KMS-11 (cell line): Measurements from ENCODE around the gene SERPINB6.

Experiments
- H2AFZ ChIP-seq: fragments of 200-600 bp; sonication (generic); 2 replicates; pipeline ENCODE4 v1.6.1; 2016; ENCODE audit warnings: antibody characterized with exemption, mixed run types, low read depth
- H3K27ac ChIP-seq: fragments of 200-600 bp; sonication (generic); 2 replicates; pipeline ENCODE4 v1.6.1; 2016; ENCODE audit warnings: mild to moderate bottlenecking, mixed run types
- H3K27me3 ChIP-seq: fragments of 200-600 bp; sonication (generic); 2 replicates; pipeline ENCODE4 v1.6.1; 2017; ENCODE audit warnings: mild to moderate bottlenecking, low read depth, mixed run types, moderate library complexity; ENCODE audit not compliant: insufficient read depth
- H3K36me3 ChIP-seq: fragments of 200-600 bp; sonication (generic); 2 replicates; pipeline ENCODE4 v1.6.1; 2017; ENCODE audit warnings: mild to moderate bottlenecking, mixed run types; ENCODE audit not compliant: insufficient read depth
- H3K4me1 ChIP-seq: fragments of 200-600 bp; sonication (generic); 2 replicates; pipeline ENCODE4 v1.6.1; 2016; ENCODE audit warnings: mild to moderate bottlenecking, low read depth, mixed run types; ENCODE audit not compliant: poor library complexity, severe bottlenecking
- H3K4me2 ChIP-seq: fragments of 200-600 bp; sonication (generic); 2 replicates; pipeline ENCODE4 v1.7.0; 2016; ENCODE audit warnings: mild to moderate bottlenecking, mixed run types
- H3K4me3 ChIP-seq: fragments of 200-600 bp; sonication (generic); IDR thresholded peaks from 2 replicates; pipeline ENCODE4 v1.6.1; 2017; ENCODE audit warnings: low read depth, low read length, mixed read lengths; ENCODE audit not compliant: insufficient read depth
- H3K79me2 ChIP-seq: fragments of 200-600 bp; sonication (generic); 2 replicates; pipeline ENCODE4 v1.6.1; 2016; ENCODE audit warnings: low read depth, mixed run types; ENCODE audit not compliant: insufficient read depth
- H3K9ac ChIP-seq: fragments of 200-600 bp; sonication (generic); 2 replicates; pipeline ENCODE4 v1.6.1; 2016; ENCODE audit warnings: mild to moderate bottlenecking, mixed run types
- H4K20me1 ChIP-seq: fragments of 200-600 bp; sonication (generic); 2 replicates; pipeline ENCODE4 v1.6.1; 2016; ENCODE audit warnings: mild to moderate bottlenecking, mixed run types; ENCODE audit not compliant: insufficient read depth
- TF ChIP-seq, protein P1 (sequence below): fragments of 200-600 bp; sonication (generic); conservative IDR thresholded peaks from 2 replicates; pipeline ENCODE4 v1.6.1; 2017; ENCODE audit warnings: low read depth, mild to moderate bottlenecking, antibody characterized with exemption, low read length, moderate library complexity, mixed read lengths

SERPINB6 gene

DNA sequence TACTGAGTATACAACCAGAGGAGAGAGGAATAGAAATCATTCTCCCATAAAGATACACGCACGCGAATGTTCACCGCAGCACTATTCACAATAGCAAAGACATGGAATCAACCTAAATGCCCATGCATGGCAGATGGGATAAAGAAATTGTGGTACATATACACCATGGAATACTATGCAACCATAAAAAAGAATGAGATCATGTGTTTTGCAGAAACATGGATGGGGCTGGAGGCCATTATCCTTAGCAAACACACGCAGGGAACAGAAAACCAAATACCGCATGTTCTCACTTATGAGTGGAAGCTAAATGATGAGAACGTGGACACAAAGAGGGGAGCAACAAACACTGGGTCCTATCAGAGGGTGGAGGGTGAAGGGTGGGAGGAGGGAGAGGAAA, 3.4 kb downstream of the SERPINB6 start:
- Histone ChIP-seq H3K4me2 (no peak overlapping the region), H2AFZ (no peak overlapping the region), H3K79me2 (no peaks in the 10 kb centered on the region), H3K4me1 (no peaks in the 10 kb centered on the region), H3K27me3 (no peaks in the 10 kb centered on the region), H3K36me3 (no peaks in the 10 kb centered on the region), H3K4me3 (no peak overlapping the region), H3K27ac (no peak overlapping the region), H3K9ac (no peak overlapping the region), H4K20me1 (no peaks in the 10 kb centered on the region)
- TF ChIP-seq, protein P1, sequence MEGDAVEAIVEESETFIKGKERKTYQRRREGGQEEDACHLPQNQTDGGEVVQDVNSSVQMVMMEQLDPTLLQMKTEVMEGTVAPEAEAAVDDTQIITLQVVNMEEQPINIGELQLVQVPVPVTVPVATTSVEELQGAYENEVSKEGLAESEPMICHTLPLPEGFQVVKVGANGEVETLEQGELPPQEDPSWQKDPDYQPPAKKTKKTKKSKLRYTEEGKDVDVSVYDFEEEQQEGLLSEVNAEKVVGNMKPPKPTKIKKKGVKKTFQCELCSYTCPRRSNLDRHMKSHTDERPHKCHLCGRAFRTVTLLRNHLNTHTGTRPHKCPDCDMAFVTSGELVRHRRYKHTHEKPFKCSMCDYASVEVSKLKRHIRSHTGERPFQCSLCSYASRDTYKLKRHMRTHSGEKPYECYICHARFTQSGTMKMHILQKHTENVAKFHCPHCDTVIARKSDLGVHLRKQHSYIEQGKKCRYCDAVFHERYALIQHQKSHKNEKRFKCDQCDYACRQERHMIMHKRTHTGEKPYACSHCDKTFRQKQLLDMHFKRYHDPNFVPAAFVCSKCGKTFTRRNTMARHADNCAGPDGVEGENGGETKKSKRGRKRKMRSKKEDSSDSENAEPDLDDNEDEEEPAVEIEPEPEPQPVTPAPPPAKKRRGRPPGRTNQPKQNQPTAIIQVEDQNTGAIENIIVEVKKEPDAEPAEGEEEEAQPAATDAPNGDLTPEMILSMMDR, result no peak

DNA sequence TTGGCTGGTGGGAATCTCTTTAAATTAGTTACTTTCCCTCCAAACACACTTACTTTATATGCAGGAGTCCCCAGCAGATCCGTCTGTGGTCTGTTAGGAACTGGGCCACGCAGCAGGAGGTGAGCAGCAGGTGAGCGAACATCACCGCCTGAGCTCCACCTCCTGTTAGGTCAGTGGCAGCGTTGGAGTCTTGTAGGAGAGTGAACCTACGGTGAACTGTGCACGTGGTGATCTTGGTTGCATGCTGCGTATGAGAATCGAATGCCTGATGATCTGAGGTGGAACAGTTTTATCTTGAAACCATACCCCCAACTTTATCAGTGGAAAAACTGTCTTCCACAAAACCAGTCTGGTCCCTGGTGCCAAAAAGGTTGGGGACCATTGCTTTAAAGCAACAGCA, 5.0 kb downstream of the SERPINB6 start:
- H3K4me1 ChIP-seq, result no peaks in the 10 kb centered on the region
- H3K9ac ChIP-seq, result no peak overlapping the region
- H3K79me2 ChIP-seq, result no peaks in the 10 kb centered on the region
- H3K27me3 ChIP-seq, result no peaks in the 10 kb centered on the region
- H2AFZ ChIP-seq, result no peak overlapping the region
- TF ChIP-seq, protein P1, result no peak
- no peak overlapping the region for H3K27ac ChIP-seq
- no peak overlapping the region for H3K4me2 ChIP-seq
- H3K4me3 ChIP-seq, result no peak overlapping the region
- no peaks in the 10 kb centered on the region for H4K20me1 ChIP-seq
- H3K36me3 ChIP-seq, result no peaks in the 10 kb centered on the region

DNA sequence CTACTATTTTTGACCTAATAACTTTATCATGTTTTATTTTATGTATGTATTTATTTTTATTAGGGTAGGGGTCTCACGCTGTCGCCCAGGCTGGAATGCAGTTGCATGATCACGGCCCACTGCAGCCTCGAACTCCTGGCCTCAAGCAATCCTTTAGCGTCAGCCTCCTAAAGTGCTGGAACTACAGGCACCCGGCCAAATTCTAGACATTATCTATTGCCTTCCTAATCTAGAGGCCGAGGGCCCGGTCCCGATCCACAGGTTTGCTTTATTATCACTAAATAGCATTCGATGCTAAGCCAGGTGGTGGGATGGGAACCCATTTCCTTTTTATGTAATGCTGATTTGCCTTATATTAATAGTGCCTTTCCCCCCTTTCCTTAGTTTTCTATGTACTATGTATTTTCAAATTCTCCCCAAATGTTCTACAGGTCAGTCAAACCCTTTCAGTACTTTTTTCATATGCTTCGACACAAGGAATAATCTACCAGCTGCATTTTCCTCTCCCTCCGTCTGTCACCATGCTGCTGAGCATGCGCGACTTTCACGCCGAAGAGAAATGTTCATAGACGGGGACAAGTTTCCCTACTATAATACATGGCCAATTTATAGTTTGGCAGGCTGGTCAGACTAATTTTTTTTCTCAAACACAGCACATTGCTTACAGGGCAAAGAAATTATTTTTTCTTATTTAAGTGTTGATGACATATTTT, 6.4 kb downstream of the SERPINB6 start:
- H3K27ac ChIP-seq, result no peak overlapping the region
- H3K9ac ChIP-seq, result no peak overlapping the region
- H3K36me3 ChIP-seq, result no peaks in the 10 kb centered on the region
- H2AFZ ChIP-seq, result no peak overlapping the region
- no peaks in the 10 kb centered on the region for H4K20me1 ChIP-seq
- no peaks in the 10 kb centered on the region for H3K27me3 ChIP-seq
- no peak overlapping the region for H3K4me2 ChIP-seq
- no peaks in the 10 kb centered on the region for H3K79me2 ChIP-seq
- no peaks in the 10 kb centered on the region for H3K4me1 ChIP-seq
- TF ChIP-seq, protein P1, result no peak
- H3K4me3 ChIP-seq, result no peak overlapping the region

DNA sequence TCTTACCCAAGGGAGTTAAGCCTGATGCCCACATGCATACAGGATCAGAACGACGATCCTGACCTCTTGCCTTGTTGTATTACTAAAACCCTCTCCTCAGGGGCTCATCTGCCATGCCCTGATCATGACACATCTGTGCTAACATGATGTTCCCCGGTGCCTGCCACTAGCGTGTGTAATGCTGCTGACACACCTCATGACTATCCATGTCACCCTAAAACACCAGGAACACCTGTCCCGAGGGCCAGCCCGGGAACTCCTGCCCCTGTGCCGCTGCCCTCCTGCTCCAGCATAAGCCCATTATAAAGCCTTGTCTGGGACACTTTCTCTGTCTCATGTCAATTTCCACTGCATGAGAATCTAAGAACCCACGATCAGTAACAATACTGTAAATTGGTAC, 7.6 kb downstream of the SERPINB6 start:
- no peaks in the 10 kb centered on the region for H3K79me2 ChIP-seq
- no peak overlapping the region for H3K4me2 ChIP-seq
- no peak overlapping the region for H3K9ac ChIP-seq
- no peaks in the 10 kb centered on the region for H4K20me1 ChIP-seq
- H2AFZ ChIP-seq, result no peak overlapping the region
- TF ChIP-seq, protein P1, result no peak
- no peaks in the 10 kb centered on the region for H3K27me3 ChIP-seq
- no peaks in the 10 kb centered on the region for H3K36me3 ChIP-seq
- H3K27ac ChIP-seq, result no peak overlapping the region
- H3K4me1 ChIP-seq, result no peaks in the 10 kb centered on the region
- no peak overlapping the region for H3K4me3 ChIP-seq
